Activated T-helper 1 cell treated with anti-CD3 and anti-CD28 coated beads, Interleukin-2, amount 50 U/mL, for 16 hours (primary cell): Measurements from ENCODE around the gene ZNF608.

ENCODE experiments used
- DNase-seq, 2 donors: peaks; one replicate each; pipeline ENCODE4 v3.0.0-alpha.2; 2020; ENCODE audit warnings: low read depth in 1 of 2, low spot score in 1 of 2

The ZNF608 gene

DNA sequence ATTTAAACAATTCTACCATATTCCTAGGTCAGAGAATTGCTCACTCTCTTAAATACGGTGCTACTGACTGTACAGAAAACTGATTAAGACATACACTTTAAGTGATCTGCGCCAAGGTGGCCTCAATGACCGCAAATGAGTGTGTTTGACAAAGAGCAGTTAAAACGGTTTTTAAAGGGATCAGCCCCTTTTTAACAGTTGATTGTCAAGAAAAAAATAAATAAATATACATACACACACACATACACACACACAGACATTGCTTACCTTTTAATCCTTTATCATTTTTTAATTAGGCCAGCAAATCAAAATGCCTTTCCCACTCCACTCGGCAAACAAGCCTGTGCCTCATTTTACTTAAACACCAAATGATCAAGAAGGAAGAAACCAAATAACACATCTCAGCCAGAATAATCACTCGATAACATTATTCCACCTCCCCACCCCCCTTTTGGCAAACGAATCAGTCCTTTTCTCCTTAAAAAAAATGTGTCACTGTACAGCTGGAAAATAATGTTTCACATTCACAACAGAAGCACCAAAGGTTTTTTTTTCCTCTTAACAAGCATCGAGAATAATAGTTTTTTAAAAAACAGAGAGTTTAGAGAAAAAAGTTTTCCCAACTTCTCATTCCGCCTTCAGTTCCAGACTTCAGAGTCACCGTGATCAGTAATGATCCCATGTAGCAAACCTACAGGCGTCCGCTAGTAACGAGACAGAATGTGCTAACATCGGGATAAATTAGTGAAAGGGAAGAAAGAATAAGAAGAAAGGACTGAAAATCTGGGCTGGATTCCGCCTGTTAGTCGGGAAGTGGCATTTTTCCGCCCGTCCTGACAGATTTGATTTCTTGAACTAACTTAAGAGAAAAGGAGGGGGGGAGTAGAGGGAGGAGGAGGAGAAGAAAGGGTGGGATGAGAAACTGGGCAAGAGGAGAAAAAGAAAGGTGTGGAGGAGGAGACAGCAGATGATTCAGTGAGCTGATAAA is at the start of gene ZNF608:
ZNF608 (minus strand) TSS at position 712 of the 988 bp plus-strand sequence. CDS start 1,650 bp downstream, outside the sequence.
- no peak for DNase-seq

GRCh38 chr5:124795829-124796228 is 49.4 kb upstream of the ZNF608 start:
- DNase-seq: no peak

DNA sequence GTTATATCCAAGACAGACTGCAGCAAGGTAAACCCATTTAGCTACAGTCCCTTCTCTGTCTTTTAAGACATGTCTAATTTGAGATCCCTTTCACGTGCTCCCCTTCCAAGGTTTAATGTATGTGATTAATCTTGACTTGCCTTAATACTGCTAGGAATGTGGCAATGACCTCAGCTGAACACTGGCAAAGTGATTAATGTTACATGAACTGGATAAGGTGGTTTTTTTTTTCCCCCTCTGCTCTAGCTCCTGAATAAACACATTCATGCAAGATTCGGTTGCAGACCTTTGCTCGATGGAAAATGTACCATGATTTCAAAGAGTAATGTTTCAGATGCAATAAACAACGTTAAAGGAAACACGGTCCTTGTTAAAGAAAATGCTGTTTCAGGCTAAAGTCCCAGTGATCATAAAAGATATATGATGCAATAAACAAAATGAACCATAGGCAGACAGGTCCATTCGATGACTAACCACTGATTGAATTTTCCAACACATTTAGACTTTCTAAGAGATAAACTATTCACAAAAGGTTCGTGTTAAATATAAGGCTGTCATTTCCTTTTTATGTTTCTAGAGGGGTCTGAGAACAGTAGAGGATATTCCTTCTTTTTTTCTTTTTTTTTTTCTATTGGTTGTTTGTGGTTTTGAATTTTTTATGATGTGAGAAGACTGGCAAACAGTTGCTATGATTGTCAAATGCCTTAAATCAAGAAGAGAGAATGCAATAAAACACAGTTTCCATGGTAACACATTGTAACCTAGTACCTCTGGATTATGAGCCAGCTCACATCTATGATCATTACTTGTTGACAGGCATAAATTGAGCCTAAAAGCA is 44.7 kb upstream of the ZNF608 start:
- DNase-seq: no peak

DNA sequence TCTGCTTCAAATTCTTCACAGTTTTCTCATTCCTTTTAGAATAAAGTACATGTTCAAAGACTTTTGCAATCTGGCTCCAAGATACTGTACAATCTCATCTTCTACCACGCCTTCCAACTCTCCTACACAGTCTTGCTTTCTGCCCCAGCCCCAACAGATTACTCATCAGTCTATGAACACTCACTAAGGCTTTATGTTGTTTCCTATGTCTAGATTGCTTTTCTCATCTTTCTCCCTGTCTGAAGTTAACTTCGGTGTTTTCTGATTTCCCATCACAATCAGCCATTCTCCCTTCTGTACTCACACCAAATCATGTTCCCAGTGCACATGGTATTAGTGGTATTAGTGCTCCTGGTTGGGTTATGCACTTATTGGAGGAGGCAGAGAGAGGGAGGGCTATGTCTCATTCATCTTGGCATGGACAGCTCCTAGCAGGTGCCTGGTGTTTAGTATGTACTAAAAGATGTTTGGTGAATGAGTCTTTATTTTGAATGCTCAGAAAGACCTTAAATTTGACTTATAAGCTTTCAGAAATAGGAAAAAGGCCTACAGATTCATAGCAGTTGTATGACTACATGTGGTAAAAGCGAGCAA is 44.0 kb upstream of the ZNF608 start:
- no peak for DNase-seq

DNA sequence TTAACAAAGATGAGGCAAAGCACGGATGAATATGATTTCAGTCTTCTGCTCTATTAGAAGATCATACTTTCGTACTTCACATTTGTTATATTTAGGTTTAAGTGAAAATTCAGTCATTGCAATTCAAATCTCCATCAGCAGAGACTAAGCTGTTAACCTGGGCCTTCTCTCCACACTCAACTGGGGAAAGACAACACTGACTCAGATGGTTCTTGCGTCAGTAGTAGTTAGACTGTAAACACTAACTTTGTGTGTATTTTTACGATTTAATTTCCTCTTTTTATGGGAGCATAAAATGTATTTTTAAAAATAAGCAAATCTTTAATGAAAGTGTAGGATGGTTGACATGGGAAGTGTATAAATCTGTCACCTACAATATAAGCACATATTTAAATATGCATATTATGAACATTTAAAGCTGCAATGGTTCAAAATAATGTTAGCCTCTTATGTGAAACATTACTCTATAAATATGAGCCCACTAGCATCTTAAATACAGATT is 42.7 kb upstream of the ZNF608 start:
- no peak for DNase-seq

DNA sequence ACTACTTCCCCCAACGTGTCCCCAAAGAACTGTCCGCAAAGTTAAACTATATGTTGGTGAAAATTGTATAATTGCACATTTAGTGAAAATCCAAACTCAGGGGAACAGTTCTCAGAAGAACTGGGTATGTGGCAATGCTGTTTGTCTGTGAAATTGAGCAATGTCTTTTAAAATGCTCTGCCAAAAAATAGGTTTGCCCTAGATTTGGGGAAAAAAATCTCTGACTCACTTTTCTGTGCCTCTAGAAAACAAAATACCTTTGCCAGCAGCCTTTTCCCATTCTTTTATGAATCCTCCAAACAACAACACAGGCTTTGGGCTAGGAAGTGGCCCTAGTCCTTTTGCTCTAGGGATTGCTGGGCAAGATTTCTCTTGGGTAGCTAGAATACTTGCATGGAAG is 37.4 kb upstream of the ZNF608 start:
- DNase-seq: no peak

DNA sequence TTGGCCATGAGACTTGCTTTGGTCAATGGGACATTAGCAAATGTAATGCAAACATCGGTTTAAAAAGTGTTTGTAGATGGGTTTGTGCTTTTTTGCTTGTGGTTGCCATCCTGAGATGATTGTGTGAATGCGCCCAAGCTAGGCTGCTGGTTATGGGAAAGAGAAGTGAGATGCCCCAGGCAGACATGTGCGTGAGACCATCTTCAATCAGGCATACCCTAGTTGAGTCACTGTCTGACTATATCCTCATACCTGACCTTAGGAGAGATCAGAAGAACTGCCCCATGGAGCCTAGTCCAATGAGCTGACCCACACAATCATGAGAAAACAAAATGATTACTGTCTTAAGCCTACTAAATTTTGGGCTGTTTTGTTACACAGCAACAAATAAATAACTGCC is 36.8 kb upstream of the ZNF608 start:
- DNase-seq: no peak

GRCh38 chr5:124782262-124782661 is 35.8 kb upstream of the ZNF608 start:
- no peak for DNase-seq

GRCh38 chr5:124780011-124780410 is 33.6 kb upstream of the ZNF608 start:
- no peak for DNase-seq

GRCh38 chr5:124773315-124774311 is 27.2 kb upstream of the ZNF608 start:
- no peak for DNase-seq

GRCh38 chr5:124772457-124773200 is 26.2 kb upstream of the ZNF608 start:
- DNase-seq: no peak

GRCh38 chr5:124771761-124772160 is 25.3 kb upstream of the ZNF608 start:
- DNase-seq: no peak

GRCh38 chr5:124764992-124765611 is 18.7 kb upstream of the ZNF608 start:
- no peak for DNase-seq

- DNase-seq: no peak
These were observed 18.1 kb upstream of the ZNF608 start for GRCh38 chr5:124764585-124764984.

DNA sequence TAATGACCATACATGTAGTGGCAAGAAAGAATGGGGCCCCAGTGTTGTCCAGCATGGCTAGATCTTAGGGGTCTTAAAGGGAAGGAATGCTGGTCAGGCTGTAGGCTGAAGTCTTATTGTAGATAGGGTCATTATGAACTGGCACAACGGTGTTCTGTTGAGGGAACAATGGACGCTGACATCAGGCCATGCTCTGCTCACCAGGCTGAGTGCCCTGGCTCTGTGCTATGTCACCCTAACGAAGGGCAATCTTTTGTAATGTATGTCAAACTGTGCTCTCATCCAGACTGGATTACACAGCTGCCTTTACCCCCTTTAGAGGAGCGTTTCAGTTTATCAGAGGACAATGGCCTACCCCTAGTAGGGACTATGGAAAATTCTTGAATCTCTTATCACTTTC is 14.6 kb upstream of the ZNF608 start:
- DNase-seq: no peak

DNA sequence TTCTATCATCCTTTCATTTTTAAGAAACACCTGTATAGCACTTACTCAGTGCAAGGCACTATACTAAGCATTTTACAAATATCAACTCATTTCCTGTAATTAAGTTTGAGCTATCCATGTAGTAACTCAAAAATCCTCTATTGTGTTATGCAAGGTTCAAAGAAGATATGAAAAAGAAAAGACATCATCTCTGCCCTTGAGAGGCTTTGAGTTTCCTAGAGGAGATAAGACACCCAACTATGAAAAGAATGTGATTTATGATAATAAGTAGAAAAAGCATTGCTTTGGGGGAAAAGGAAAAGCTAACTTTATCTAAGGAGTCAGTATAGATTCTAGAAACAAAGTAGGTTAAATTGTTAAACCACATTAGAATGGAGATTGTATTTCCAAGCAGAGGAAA is 14.2 kb upstream of the ZNF608 start:
- DNase-seq: no peak

DNA sequence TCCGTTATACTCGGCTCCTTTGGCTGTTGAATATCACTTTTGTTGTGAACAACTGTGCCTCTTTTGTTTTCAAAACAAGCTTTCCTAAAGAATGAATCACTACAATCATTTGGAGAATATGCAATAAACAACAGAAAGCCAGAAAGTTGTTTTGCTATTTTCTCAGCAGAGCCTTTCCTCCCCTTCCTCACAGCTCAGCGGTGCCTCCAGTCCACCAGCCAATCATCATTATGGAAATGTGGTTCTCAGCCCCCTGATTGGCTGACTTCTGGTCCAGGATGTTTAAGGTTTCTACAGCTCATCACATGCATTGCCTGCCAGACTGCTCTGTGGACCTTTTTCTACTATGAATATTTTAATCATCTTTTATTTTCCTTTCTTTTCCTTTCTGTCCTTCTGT is 9.1 kb upstream of the ZNF608 start:
- DNase-seq: no peak

DNA sequence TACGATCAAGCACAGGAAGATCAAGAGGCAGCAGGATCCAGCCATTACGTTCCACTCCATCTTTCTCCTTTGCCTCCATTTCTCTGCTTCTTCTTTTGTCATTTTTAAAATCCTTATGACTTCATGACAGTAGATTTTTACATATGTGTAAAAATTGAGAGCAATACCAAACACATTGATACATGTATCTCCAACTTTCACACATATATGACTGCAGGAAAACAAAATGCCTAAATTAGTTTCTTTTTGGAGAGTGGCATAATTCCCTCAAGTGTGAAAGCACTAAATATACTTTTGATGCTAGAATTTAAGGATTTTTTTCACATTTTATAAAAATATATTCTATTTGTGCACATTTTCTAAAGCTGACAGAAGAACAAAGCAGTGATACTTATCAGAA is 8.6 kb upstream of the ZNF608 start:
- no peak for DNase-seq
